GM19238 (cell line): ENCODE results near the gene ODC1.
"Not testable (repeated sequence)": the region's sequence is repeated elsewhere in the genome, so short reads cannot be mapped to it uniquely, and the experiment has no call there.

Experiments
- DNase-seq: peaks from one replicate; pipeline ENCODE4 v3.0.0; 2011; ENCODE audit warnings: low spot score; ENCODE audit not compliant: insufficient read length

Gene ODC1

DNA sequence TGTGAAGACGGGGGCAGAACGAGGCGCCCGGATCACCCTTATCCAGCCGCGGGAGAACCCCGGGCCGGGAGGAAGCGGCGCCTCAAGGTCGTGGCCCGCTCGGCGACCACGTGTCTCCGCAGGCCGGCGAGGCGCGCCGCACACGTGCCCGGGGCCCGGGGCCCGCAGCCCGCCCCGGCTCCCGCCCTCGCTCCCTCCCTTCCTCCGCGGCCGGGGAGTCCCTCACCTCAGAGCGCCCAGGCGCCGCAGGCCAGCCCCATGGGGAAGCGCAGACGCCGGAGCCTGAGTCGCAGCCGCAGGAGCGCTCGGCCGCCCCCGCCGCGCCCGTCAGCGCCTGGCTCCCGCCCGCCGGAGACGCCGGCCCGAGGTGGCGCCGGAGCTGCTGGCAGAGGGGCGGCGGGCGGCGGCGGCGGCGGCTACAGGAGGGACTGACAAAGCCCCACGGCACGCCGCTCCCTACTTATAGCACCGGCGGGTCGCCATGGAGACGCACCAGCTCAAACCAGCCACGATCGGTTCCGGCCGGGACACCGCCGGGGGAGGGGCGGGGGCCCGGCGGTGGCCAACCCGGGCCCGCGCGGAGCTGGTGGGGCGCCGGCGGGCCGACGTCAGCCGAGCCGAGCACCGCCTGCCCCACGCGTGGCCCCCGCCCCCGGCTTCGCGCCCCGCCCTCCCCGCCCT lies at the start of gene ODC1:
Gene ODC1 (minus strand): TSS at position 433 of the 681 bp plus-strand sequence. CDS start 3,295 bp downstream, outside the sequence.
- DNase-seq, result peak; percentile 95

GRCh38 chr2:10497797-10498251 lies 49.7 kb upstream of the ODC1 start:
- DNase-seq, result no peak

- DNase-seq, result no peak
Measured at GRCh38 chr2:10495988-10496313, 47.8 kb upstream of the ODC1 start.

- DNase-seq, result no peak
Measured at GRCh38 chr2:10495311-10495987, 47.3 kb upstream of the ODC1 start.

DNA sequence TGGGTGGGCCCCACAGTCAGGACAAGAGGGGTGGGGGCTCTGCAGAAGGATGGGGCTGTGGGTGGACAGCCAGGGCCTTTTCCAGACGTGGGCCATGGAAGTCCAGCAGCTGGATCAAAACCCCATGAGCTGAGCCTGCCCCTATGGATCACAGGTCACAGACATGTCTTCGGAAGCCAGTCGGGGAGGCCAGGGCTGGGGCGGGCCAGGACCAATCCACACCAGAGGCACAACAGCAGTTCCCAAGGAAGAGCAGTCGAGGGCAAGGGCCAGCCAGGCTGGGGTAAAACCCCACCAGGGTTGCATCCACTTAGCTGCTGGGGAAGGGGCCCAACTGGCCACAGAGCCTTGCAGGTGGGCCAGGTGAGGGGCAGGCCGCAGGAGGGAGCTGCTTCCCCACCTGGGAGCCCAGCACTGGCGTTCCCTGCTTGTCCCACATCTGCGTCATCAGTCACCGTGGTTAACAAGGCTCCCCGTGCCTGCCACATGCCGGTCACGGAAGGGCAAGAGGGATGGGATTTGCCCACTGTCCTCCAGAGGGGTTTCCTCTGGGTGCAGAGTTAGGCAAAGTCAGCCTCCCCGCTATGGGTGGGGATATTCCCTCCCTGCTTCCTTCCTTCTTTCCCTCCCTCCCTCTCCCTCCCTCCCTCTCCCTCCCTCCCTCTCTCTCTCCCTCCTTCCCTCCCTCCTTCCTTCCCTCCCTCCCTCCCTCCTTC lies 46.4 kb upstream of the ODC1 start:
- DNase-seq, result no peak

GRCh38 chr2:10493634-10494281 lies 45.6 kb upstream of the ODC1 start:
- DNase-seq, result no peak

- DNase-seq, result no peak
Measured at GRCh38 chr2:10493075-10493633, 45.0 kb upstream of the ODC1 start.

- no peak for DNase-seq
Measured at GRCh38 chr2:10490806-10491291, 42.7 kb upstream of the ODC1 start.

DNA sequence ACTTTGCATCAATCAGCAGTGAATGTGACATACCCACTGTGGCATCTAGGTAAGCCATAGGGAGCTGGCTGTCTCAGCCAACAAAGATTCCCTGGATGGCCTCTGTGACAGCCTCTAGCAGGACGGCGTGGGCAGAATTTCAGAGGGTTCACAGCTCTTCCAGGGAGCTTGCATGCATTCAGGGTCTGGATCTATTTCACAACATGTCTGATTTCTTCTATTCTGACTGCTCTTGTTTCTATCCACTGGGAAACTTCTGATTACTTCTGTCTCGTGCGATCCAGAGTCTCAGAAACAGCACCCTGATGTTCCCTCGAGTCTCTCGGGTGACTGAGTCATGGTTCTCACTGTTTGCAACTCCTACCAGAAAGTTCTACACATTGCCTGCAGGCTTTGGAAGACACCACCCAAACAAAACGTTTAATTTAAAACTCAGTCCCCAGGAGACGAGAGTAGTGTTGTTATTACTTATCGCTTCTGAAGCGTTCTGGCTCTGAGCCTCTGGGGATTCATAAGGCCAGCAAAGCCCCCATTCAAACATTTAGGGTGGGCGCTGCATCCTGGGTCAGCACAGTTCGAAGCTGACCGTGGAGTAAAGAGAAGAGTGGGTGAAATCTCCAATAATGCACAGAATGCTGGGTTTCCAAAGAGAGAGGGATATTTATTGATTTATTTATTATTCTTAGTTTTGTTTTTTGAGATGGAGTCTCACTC lies 41.9 kb upstream of the ODC1 start:
- DNase-seq, result no peak

- DNase-seq, result not testable (repeated sequence)
Measured at GRCh38 chr2:10488142-10488541, 40.0 kb upstream of the ODC1 start.

DNA sequence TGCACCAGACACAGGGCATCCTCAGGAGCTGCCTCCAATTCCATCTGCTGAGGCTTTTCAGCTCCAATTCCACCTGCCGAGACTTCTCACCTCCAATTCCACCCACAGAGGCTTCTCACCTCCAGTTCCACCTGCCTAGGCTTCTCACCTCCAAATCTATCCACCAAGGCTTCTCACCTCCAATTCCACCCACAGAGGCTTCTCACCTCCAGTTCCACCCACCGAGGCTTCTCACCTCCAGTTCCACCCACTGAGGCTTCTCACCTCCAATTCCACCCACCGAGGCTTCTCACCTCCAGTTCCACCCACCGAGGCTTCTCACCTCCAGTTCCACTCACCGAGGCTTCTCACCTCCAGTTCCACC lies 39.6 kb upstream of the ODC1 start:
- DNase-seq, result not testable (repeated sequence)

GRCh38 chr2:10487081-10487740 lies 39.1 kb upstream of the ODC1 start:
- no peak for DNase-seq

GRCh38 chr2:10486601-10487079 lies 38.5 kb upstream of the ODC1 start:
- DNase-seq, result no peak

DNA sequence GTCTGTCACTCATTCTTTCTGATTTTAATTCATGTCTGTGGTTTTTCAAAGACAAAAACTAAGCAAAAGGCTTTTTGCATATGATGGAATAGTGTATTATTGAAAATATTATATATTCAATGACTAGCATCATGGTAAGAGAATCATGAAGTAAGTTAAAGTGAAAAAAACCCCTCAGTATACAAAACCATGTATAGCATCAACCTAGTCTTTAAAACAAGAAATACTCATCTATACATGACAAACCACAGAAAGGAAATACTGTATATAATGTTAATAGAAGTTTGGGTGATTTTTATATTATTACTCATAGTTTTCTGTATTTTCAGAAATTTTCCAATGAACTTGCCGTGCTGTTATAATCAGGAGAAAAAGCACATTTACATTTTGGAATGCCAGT lies 38.0 kb upstream of the ODC1 start:
- DNase-seq, result no peak

DNA sequence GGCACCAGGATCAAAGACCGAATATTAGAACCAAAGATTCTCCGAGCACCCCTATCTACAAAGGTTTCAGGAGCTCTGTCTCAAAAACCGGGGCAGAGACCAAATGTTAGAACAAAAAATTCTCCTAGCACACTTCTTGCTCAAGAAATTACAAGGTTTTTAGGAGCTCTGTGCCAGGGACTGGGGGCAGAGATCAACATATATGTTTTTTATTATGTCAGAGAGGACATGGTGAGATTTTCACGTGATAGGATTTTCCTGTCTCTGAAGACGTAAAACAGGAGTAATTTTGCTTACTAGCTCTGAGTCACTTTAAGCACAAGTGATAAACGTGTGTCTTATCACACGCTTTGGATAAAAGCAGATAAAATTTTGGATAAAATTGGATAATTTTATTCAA lies 34.8 kb upstream of the ODC1 start:
- no peak for DNase-seq

DNA sequence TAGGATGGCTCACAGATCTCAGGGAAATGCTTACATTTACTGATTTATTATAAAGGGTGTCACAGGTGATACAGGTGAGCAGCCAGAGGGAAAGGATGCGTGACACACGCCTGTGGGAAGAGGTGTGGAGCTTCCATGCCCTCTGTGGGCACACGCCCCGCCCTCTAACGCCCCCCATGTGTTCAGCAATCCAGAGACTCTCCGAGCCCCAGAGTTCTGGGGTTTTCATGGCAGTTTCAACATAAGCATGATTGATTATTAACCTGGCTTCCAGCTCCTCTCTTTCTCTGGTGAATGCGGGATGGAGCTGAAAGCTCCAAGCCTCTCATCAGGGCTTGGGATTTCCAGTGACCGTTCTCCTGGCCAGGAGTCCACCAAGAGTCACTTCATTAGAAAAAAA lies 34.3 kb upstream of the ODC1 start:
- DNase-seq, result no peak

DNA sequence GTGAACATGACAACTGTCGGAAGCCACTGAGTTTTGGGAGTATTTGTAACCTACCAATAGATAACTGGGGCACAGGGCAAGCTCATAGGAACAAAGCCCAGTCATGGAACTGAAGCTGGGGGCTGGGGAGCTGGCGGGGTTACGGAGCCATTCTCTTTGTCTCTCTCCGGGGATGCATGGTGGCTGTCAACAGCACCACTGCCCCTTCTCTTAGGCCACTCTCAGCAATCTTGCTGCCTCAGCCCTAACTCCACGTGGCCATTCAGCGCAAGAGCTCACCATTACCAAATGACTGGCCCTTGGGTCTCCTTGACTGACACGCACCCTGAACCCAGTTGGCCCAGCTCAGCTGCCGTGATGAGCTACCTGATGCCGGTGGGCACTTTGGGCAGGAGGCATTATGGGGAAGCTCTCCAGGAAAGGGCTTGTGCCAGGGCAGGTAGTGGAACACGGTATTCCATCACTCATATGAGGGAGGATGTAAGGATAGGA lies 33.6 kb upstream of the ODC1 start:
- no peak for DNase-seq

- no peak for DNase-seq
Measured at GRCh38 chr2:10481055-10481665, 33.0 kb upstream of the ODC1 start.

- DNase-seq, result no peak
Measured at GRCh38 chr2:10480359-10480949, 32.3 kb upstream of the ODC1 start.
